NCI-H460 (cell line): ENCODE data around the gene LTBP1. TPM values are rescaled to one million over a fixed set of nuclear protein-coding genes. Genes with fewer than 3 reads are reported as not detected.

ENCODE experiments used
- DNase-seq: peaks from one replicate; pipeline ENCODE4 v3.0.0-alpha.2; 2016; ENCODE audit warnings: low read depth; ENCODE audit errors: extremely low read depth
- total RNA-seq: library from RNA; depleted of rRNA; stranded (reverse); fragments of >200 nt; shearing (Covaris generic); gene quantifications from 2 replicates; pipeline ENCODE4 v1.2.3, GENCODE V29; 2014

LTBP1 gene
- total RNA-seq, 1 experiment from 2014 or later = 1.2 TPM

- no peak for DNase-seq
Measured at GRCh38 chr2:33241072-33241471, 294.3 kb downstream of the LTBP1 start.

- no peak for DNase-seq
Measured at GRCh38 chr2:33241581-33241980, 294.8 kb downstream of the LTBP1 start.

- no peak for DNase-seq
Measured at GRCh38 chr2:33242845-33243244, 296.1 kb downstream of the LTBP1 start.

- DNase-seq = no peak
Measured at GRCh38 chr2:33246432-33246831, 299.7 kb downstream of the LTBP1 start.

GRCh38 chr2:33247365-33247764 lies 300.6 kb downstream of the LTBP1 start:
- DNase-seq = no peak

GRCh38 chr2:33250417-33251029 lies 303.8 kb downstream of the LTBP1 start:
- DNase-seq = no peak

GRCh38 chr2:33256162-33256755 lies 309.5 kb downstream of the LTBP1 start:
- DNase-seq = no peak

- DNase-seq = no peak
Measured at GRCh38 chr2:33258387-33258786, 311.6 kb downstream of the LTBP1 start.

- no peak for DNase-seq
Measured at GRCh38 chr2:33262097-33262496, 315.3 kb downstream of the LTBP1 start.

- no peak for DNase-seq
Measured at GRCh38 chr2:33264766-33265165, 318.0 kb downstream of the LTBP1 start.

- DNase-seq = no peak
Measured at GRCh38 chr2:33265584-33266338, 319.0 kb downstream of the LTBP1 start.

GRCh38 chr2:33266467-33266866 lies 319.7 kb downstream of the LTBP1 start:
- DNase-seq = no peak

GRCh38 chr2:33267043-33267442 lies 320.3 kb downstream of the LTBP1 start:
- no peak for DNase-seq

- DNase-seq = no peak
Measured at GRCh38 chr2:33267756-33268155, 321.0 kb downstream of the LTBP1 start.

- DNase-seq = no peak
Measured at GRCh38 chr2:33268246-33268831, 321.6 kb downstream of the LTBP1 start.

GRCh38 chr2:33272001-33272400 lies 325.2 kb downstream of the LTBP1 start:
- no peak for DNase-seq

- DNase-seq = no peak
Measured at GRCh38 chr2:33273479-33273878, 326.7 kb downstream of the LTBP1 start.

- no peak for DNase-seq
Measured at GRCh38 chr2:33274524-33274923, 327.8 kb downstream of the LTBP1 start.

GRCh38 chr2:33275689-33276444 lies 329.1 kb downstream of the LTBP1 start:
- DNase-seq = peak; percentile 89

- DNase-seq = no peak
Measured at GRCh38 chr2:33277002-33277426, 330.3 kb downstream of the LTBP1 start.
